DOHH2 (cell line): Measurements from ENCODE around the gene RAB10.

Experiments
- H3F3A ChIP-seq: fragments of 200-600 bp; sonication (generic), shearing (Covaris generic); 2 replicates; pipeline ENCODE4 v1.6.0; 2016; ENCODE audit warnings: antibody characterized with exemption, mild to moderate bottlenecking; ENCODE audit not compliant: control insufficient read depth, insufficient read depth
- H3K27ac ChIP-seq: fragments of 200-600 bp; sonication (generic); 2 replicates; pipeline ENCODE4 v1.5.1; 2014; ENCODE audit warnings: low read depth, mild to moderate bottlenecking, low read length, moderate library complexity
- H3K27me3 ChIP-seq: fragments of 200-600 bp; sonication (generic); 2 replicates; pipeline ENCODE4 v1.6.1; 2014; ENCODE audit warnings: mild to moderate bottlenecking, low read length, mixed read lengths; ENCODE audit not compliant: control insufficient read depth
- H3K36me3 ChIP-seq: fragments of 200-600 bp; sonication (generic); 2 replicates; pipeline ENCODE4 v1.6.1; 2014; ENCODE audit warnings: mild to moderate bottlenecking, low read length, moderate library complexity, mixed read lengths; ENCODE audit not compliant: control insufficient read depth
- H3K4me1 ChIP-seq: fragments of 200-600 bp; sonication (generic); 2 replicates; pipeline ENCODE4 v1.6.1; 2014; ENCODE audit warnings: mild to moderate bottlenecking, low read length, mixed read lengths; ENCODE audit not compliant: control insufficient read depth
- H3K4me2 ChIP-seq: fragments of 200-600 bp; sonication (generic); 2 replicates; pipeline ENCODE4 v1.6.0; 2014; ENCODE audit warnings: mild to moderate bottlenecking, low read length, moderate library complexity
- H3K4me3 ChIP-seq: fragments of 200-600 bp; sonication (generic); 2 replicates; pipeline ENCODE4 v1.5.1; 2014; ENCODE audit warnings: mild to moderate bottlenecking, low read length, mixed read lengths
- H3K79me2 ChIP-seq: fragments of 200-600 bp; sonication (generic); 2 replicates; pipeline ENCODE4 v1.6.1; 2014; ENCODE audit warnings: mild to moderate bottlenecking, low read length, mixed read lengths; ENCODE audit not compliant: control insufficient read depth
- H3K9me2 ChIP-seq: fragments of 200-600 bp; sonication (generic); replicated peaks from 2 replicates; pipeline ENCODE4 v1.6.1; 2014; ENCODE audit warnings: mild to moderate bottlenecking, low read length, mixed read lengths; ENCODE audit not compliant: control insufficient read depth
- H3K9me3 ChIP-seq: fragments of 200-600 bp; sonication (generic); 2 replicates; pipeline ENCODE4 v1.6.1; 2014; ENCODE audit warnings: antibody characterized with exemption, low read length, mixed read lengths; ENCODE audit not compliant: control insufficient read depth, insufficient read depth
- H4K20me1 ChIP-seq: fragments of 200-600 bp; sonication (generic); 2 replicates; pipeline ENCODE4 v1.6.0; 2014; ENCODE audit warnings: low read depth, mild to moderate bottlenecking, antibody characterized with exemption, low read length, moderate library complexity; ENCODE audit not compliant: control insufficient read depth, insufficient read depth
- CTCF ChIP-seq: fragments of 200-600 bp; sonication (generic); IDR thresholded peaks from one replicate; pipeline ENCODE4 v1.5.1; 2014; ENCODE audit warnings: antibody characterized with exemption, mild to moderate bottlenecking, low read depth, low read length; ENCODE audit not compliant: poor library complexity, severe bottlenecking
- EZH2phosphoT487 ChIP-seq: fragments of 200-600 bp; sonication (generic); IDR thresholded peaks from 2 replicates; pipeline ENCODE4 v1.6.1; 2017; ENCODE audit warnings: borderline replicate concordance, mild to moderate bottlenecking, antibody characterized with exemption, low read length, moderate library complexity, mixed read lengths

Gene RAB10

GRCh38 chr2:26049641-26050040, 15.8 kb downstream of the RAB10 start:
- peaks cover 14% of the 10 kb centered on the region for H4K20me1 ChIP-seq
- H3K79me2 ChIP-seq, result peaks cover 100% of the 10 kb centered on the region
- no peaks in the 10 kb centered on the region for H3K9me3 ChIP-seq
- no peaks in the 10 kb centered on the region for H3K27me3 ChIP-seq
- H3F3A ChIP-seq, result no peaks in the 10 kb centered on the region
- no peak overlapping the region for H3K4me2 ChIP-seq
- H3K9me2 ChIP-seq, result no peaks in the 10 kb centered on the region
- no peak overlapping the region for H3K4me3 ChIP-seq
- H3K27ac ChIP-seq, result no peak overlapping the region
- TF ChIP-seq CTCF (no peak), EZH2phosphoT487 (no peak)
- H3K4me1 ChIP-seq, result no peaks in the 10 kb centered on the region
- H3K36me3 ChIP-seq, result peaks cover 4% of the 10 kb centered on the region

GRCh38 chr2:26052740-26053139, 18.9 kb downstream of the RAB10 start:
- Histone ChIP-seq H3K79me2 (peaks cover 99% of the 10 kb centered on the region), H3F3A (no peaks in the 10 kb centered on the region), H3K9me3 (no peaks in the 10 kb centered on the region), H3K36me3 (peaks cover 4% of the 10 kb centered on the region), H3K4me1 (no peaks in the 10 kb centered on the region), H3K4me2 (no peak overlapping the region), H3K27ac (no peak overlapping the region), H3K27me3 (no peaks in the 10 kb centered on the region), H4K20me1 (peaks cover 22% of the 10 kb centered on the region), H3K9me2 (no peaks in the 10 kb centered on the region), H3K4me3 (no peak overlapping the region)
- TF ChIP-seq EZH2phosphoT487 (no peak), CTCF (no peak)

GRCh38 chr2:26054598-26055348, 20.9 kb downstream of the RAB10 start:
- no peaks in the 10 kb centered on the region for H3K9me3 ChIP-seq
- H3F3A ChIP-seq, result no peaks in the 10 kb centered on the region
- no peak for TF ChIP-seq EZH2phosphoT487
- TF ChIP-seq CTCF, result no peak
- no peaks in the 10 kb centered on the region for H3K4me1 ChIP-seq
- no peak overlapping the region for H3K4me2 ChIP-seq
- H3K4me3 ChIP-seq, result no peak overlapping the region
- no peak overlapping the region for H3K27ac ChIP-seq
- no peaks in the 10 kb centered on the region for H3K27me3 ChIP-seq
- peaks cover 99% of the 10 kb centered on the region for H3K79me2 ChIP-seq
- no peaks in the 10 kb centered on the region for H3K9me2 ChIP-seq
- H4K20me1 ChIP-seq, result peaks cover 25% of the 10 kb centered on the region
- peaks cover 3% of the 10 kb centered on the region for H3K36me3 ChIP-seq
